A549 (cell line): ENCODE measurements around the gene PYGM.

Source experiments
- CTCF ChIP-seq: fragments of >200 bp; sonication (Bioruptor Twin); formaldehyde crosslinking; IDR thresholded peaks from 3 replicates; pipeline ENCODE4 v1.5.1; 2016
- FOSL2 ChIP-seq, 2 experiments: fragments of 450-650 bp in 1 of 2; fragments of >200 bp in 1 of 2; sonication (Bioruptor Twin) in 1 of 2; formaldehyde crosslinking; IDR thresholded peaks; 2 replicates each; pipeline versions ENCODE4 v1.5.0 to v1.6.1; 2016 to 2020; ENCODE audit warnings: mild to moderate bottlenecking in 1 of 2, moderate library complexity in 1 of 2
- HDAC2 ChIP-seq: fragments of 200-600 bp; sonication (generic); IDR thresholded peaks from 2 replicates; pipeline ENCODE4 v1.6.1; 2016
- HOXA7 ChIP-seq: fragments of 250-450 bp; sonication (Bioruptor Pico); IDR thresholded peaks from 2 replicates; pipeline ENCODE4 v1.5.0; 2020; ENCODE audit warnings: mild to moderate bottlenecking, moderate library complexity
- JUN ChIP-seq, 2 experiments: fragments of >200 bp; sonication (Bioruptor Twin); formaldehyde crosslinking; IDR thresholded peaks; 2 replicates in 1 of 2; 3 replicates in 1 of 2; pipeline ENCODE4 v1.6.1; 2016 to 2017
- RAD21 ChIP-seq, 2 experiments: fragments of >200 bp in 1 of 2; sonication (Bioruptor Twin) in 1 of 2; formaldehyde crosslinking in 1 of 2; IDR thresholded peaks in 1 of 2; conservative IDR thresholded peaks in 1 of 2; 2 replicates in 1 of 2; 3 replicates in 1 of 2; pipeline ENCODE4 v1.6.1; 2012 to 2018; ENCODE audit warnings: inconsistent platforms in 1 of 2
- USF2 ChIP-seq: fragments of 450-650 bp; IDR thresholded peaks from 2 replicates; pipeline ENCODE4 v1.6.1; 2014; ENCODE audit warnings: antibody characterized with exemption
- ZSCAN20 ChIP-seq: fragments of 250-450 bp; sonication (Bioruptor Pico); IDR thresholded peaks from 2 replicates; pipeline ENCODE4 v1.8.0; 2022; ENCODE audit warnings: mild to moderate bottlenecking, moderate library complexity

- TF ChIP-seq CTCF (no peak), HOXA7 (CRISPR knock-in tag) (no peak), JUN (IDR thresholded peaks at IDR 0.05) (no peak), RAD21 (conservative IDR thresholded peaks at IDR 0.05 in 1 of 2, IDR thresholded peaks at IDR 0.05 in 1 of 2) (no peak), HDAC2 (no peak), USF2 (no peak), ZSCAN20 (CRISPR knock-in tag) (no peak), FOSL2 (IDR thresholded peaks at IDR 0.05) (no peak), FOSL2 (CRISPR knock-in tag; IDR thresholded peaks at IDR 0.05) (no peak)
Observed at GRCh38 chr11:64801158-64801464, 41.3 kb upstream of the PYGM start.
